HG03460 (cell line): ENCODE results near the gene EME2.
A peak's percentile ranks its signal among the peaks of the same experiment; 100 is the strongest.

Source experiments
- ATAC-seq: cut with Tn5 transposase; IDR thresholded peaks from one replicate; pipeline ENCODE4 v1.9.1; 2021; ENCODE audit not compliant: unreplicated experiment

Gene EME2

DNA sequence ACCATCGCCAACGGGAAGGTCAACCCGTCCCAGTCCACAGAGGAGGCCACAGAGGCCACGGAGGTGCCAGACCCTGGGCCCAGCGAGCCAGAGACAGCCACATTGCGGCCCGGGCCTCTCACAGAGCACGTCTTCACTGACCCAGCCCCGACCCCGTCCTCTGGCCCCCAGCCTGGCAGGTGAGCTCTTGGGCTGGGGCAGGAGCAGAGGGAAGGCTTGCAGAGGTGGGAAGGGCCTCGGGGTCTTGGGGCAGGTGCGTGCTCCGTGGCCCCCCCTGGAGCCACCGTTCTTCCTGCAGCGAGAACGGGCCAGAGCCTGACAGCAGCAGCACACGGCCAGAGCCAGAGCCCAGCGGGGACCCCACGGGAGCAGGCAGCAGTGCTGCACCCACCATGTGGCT, 6.4 kb upstream of the EME2 start:
- no peak for ATAC-seq

DNA sequence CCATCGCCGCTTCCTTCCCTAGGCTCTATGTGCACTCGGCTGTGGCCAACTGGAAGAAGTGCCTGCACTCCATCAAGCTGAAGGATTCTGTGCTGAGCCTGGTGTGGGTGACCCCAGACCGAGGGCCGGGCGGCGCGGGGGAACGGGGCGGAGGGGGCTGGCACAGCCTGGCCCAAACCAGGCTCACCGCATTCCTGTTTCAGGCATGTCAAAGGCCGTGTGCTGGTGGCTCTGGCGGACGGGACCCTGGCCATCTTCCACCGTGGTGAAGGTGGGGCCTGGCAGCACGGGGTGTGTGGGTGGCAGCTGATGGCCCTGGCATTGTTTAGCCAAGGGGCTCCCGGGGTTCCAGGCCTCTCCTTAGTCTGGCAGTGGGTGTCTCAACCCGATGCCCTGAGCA, 5.9 kb upstream of the EME2 start:
- no peak for ATAC-seq

DNA sequence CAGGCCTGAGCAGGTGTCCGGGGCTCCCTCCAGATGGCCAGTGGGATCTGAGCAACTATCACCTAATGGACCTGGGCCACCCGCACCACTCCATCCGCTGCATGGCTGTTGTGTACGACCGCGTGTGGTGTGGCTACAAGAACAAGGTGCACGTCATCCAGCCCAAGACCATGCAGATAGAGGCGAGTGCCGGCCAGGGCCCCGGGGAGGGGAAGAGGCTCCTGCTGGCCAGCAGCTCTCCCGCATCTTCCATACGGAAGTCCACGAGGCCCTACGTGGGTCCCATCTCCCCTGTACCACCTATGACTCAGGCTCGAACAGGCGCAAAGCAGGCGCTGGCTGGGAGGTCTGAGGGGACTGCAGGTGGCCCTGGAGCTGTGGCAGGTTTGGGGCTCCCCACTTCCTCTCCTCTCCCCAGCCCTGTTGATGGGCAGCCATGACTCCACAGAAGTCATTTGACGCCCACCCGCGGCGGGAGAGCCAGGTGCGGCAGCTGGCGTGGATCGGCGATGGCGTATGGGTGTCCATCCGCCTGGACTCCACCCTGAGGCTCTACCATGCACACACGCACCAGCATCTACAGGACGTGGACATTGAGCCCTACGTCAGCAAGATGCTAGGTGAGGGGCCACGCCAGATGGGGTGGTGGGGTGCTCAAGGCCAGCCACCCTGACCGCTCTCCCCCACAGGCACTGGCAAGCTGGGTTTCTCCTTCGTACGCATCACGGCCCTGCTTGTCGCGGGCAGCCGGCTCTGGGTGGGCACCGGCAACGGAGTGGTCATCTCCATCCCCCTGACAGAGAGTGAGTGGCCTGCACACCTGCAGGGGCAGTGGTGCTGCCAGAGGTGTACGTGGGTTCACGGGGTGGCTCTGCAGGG, 5.3 kb upstream of the EME2 start:
- ATAC-seq = no peak

- no peak for ATAC-seq
These were observed 4.4 kb upstream of the EME2 start for GRCh38 chr16:1768061-1768766.

- no peak for ATAC-seq
These were observed 3.7 kb upstream of the EME2 start for GRCh38 chr16:1768767-1769401.

DNA sequence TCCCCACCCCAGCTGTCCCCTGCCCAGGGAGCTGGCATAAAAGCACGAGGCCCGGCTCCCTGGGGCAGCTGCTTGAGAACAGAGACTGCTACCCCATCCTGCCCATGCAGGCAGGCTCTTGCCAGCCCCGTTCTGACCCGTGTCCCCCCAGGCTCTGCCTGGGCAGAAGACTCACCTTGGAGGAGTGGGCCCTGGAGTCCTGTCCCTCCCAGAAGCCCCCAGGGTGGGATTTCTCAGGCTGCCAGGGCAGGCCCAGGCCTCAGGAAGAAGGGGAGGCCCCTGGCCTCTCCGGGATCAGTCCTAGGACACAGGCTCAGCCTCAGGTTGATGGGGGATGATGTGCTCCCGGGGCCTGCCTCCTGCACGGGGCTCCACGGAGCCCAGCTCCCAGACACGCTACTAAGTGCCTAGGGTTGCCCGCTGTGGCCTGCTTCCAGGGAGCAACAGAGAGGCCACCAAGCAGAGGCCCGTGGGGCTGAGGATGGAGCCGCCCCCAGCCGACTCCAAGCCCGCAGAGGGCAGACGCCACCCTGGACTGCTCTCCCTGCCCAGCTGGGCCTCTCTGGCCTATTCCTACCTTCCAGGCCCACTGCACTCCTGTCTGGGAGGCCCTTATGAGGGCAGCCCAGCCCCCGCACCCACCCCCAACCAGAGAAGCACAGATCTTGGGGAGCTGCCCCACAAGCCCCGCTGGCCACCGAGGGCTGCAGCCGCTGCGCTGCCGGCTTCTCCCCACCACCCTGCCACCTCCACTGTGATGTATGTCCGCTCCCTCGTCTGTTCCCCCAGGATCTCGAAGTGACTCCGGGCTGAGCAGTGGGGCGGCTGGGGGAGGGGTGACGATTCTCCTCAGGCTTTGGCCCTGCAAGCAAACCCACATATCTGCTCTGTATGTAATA, 3.0 kb upstream of the EME2 start:
- no peak for ATAC-seq

- ATAC-seq = no peak
These were observed 2.1 kb upstream of the EME2 start for GRCh38 chr16:1770328-1771187.

DNA sequence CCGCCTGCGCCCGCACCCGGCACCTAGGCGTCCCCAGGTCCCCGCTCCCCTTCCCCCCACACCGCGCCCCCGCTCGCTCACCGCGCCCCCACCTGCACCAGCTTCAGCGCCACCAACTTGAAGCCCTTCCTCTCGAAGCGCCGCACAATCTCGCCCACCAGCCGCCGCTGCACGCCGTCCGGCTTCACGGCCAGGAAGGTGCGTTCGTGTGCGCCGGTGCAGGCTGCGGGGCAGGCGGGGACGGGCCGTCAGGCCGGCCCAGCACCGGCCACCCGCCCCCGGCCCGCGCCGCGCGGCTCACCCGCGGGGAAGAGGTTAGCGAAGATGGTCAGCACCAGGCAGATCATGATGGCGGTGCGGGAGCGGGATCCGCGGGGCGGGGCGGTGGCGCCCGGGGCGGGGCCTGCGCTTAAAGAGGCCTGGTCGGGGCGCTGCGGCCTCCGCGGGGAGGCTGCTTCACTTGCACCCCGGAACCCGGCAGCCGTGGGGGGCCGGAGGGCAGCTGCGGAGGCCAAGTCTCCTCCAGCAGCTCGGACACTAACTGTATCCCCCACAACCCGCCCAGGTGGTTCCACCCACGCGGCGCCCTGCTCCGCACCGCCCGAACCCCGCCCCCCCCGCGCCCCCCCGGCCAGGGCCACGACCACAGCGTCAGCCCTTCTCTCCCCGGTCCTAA, 1.3 kb upstream of the EME2 start, which contains the start of gene NME3:
NME3 (minus strand) TSS at position 356 of the 676 bp plus-strand sequence; CDS start at position 347, 9 bp downstream.
- no peak for ATAC-seq

GRCh38 chr16:1771864-1772361, 697 bp upstream of the EME2 start:
- no peak for ATAC-seq

- ATAC-seq = peak; percentile 43
These were observed 495 bp downstream of the EME2 start, which contains the start of gene MRPS34 for GRCh38 chr16:1772908-1773702. Gene MRPS34 (minus strand): TSS chr16:1773134. CDS start chr16:1773119, 15 bp downstream.

DNA sequence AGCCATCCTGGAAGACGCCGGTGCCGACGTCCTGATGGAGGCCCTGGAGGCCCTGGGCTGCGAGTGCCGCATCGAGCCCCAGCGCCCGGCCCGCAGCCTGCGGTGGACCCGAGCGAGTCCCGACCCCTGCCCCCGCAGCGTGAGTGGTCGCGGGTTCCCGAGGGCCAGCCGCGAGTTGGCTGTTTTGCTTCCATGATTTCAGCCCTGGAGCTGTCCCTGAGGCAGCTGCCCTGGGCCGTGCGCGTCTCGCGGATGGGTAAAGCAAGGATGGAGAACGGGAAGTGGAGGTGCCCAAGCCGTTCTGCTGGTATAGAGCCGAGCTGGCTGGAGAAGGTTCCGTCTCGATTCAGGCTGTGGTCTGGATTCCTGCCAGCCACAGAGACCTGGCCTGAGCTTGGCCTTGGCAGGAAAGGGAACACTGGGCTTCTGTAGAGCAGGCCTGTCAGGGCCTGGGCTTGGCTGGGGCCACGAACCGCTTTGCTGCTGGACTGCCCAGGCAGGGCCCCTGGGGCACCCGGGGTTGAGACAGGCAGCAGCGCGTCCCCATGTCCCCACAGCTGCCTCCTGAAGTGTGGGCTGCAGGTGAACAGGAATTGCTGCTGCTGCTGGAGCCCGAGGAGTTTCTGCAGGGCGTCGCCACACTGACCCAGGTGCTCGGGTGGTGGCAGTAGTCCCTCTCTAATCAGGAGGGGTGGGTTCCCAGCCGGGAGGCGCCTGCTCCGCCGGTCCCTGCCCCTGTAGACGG, 1.3 kb downstream of the EME2 start:
- ATAC-seq = peak; percentile 9

- no peak for ATAC-seq
These were observed 1.8 kb downstream of the EME2 start for GRCh38 chr16:1774448-1774780.

- no peak for ATAC-seq
These were observed 2.6 kb downstream of the EME2 start for GRCh38 chr16:1775006-1775845.

DNA sequence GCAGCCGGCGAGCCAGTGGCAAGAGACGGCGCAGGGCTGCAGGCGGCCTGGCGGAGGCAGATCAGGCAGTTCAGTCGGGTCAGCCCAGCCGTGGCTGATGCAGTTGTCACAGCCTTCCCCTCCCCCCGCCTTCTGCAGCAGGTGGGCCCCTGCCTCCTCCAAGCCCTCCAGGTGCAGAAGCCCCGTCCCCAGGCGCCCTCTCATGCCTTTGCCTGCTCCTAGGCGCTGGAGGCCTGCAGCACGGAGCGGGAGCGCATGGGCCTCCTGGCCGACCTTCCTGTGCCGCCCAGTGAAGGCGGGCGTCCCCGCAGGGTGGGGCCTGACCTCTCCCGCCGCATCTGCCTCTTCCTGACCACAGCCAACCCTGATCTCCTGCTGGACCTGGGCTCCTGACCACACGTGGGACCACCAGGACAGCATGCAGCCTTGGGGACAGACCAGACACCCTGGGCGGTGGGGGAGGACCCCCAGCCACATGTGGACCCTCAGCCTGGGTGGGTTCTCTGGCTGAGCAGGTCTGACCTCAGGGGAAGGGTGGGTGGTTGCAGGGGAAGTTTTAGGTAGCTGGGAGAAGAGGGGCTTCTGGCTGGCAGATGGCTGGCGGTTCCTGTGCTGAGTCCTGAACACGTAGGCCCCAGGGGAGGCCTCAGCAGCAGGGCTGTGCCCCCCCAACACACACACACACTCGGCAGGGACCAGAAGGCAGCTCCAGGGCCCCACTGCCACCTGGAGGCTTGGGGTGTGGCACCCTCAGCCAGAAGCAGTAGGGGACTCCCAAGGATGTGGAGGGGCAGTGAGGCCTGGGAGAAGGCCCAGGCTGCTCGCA, 3.4 kb downstream of the EME2 start:
- no peak for ATAC-seq

DNA sequence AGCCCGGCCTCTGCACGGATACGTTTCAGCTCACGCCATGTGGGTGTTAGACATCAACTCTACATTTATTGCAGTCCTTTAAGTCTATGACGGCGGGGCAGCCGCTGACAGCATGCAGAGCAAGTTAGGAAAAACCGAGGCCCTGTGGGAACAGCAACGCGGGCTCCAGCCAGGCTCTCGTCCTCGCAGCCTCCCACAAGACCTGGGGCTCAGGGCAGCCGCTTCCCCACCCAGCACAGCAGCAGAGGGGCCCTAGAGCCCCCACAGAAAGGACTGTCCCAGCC, 4.0 kb downstream of the EME2 start:
- no peak for ATAC-seq

DNA sequence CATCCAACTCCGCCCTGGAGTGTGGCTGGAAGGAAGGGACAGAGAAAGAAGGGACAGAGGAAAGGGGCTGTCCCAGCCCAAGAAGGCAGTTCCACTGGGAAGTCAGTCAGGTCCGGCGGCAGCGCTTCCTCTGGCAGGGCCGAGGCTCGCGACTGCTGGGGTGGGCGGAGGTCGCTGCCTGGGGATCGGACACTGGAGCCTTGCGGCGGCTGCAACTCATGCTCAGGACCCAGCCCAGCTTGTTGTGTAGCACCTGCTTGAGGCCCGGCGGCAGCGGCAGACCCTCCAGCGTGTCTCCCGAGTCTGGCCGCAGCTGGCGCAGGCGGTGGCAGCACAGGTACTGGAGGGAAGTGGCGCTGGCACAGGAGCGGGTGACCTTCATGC, 4.4 kb downstream of the EME2 start:
- ATAC-seq = no peak
